ENCODE measurements around the gene TSNAX.

DNA sequence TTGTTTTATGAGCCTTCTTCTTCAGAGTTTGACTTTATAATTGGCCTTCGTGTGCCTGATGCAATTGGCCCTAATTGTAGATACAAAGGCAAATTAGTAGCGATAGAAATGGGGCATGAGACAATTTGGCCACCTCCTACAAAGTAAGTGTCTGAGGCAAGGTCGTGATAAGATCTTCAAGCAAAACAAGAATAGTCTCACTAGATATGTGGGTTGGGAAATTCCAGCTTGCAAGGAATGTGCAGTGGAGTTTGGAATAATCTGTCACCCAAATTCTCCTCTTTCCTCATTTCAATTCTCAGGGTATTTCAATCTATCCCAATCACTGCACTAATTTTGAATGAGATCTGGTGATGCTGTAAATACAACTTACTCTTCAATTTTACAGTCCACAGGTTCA lies 11.4 kb upstream of the TSNAX start:
- TF ChIP-seq POLR2A (IDR thresholded peaks at IDR 0.05) = no peak
- TF ChIP-seq, protein P1, sequence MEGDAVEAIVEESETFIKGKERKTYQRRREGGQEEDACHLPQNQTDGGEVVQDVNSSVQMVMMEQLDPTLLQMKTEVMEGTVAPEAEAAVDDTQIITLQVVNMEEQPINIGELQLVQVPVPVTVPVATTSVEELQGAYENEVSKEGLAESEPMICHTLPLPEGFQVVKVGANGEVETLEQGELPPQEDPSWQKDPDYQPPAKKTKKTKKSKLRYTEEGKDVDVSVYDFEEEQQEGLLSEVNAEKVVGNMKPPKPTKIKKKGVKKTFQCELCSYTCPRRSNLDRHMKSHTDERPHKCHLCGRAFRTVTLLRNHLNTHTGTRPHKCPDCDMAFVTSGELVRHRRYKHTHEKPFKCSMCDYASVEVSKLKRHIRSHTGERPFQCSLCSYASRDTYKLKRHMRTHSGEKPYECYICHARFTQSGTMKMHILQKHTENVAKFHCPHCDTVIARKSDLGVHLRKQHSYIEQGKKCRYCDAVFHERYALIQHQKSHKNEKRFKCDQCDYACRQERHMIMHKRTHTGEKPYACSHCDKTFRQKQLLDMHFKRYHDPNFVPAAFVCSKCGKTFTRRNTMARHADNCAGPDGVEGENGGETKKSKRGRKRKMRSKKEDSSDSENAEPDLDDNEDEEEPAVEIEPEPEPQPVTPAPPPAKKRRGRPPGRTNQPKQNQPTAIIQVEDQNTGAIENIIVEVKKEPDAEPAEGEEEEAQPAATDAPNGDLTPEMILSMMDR (IDR thresholded peaks at IDR 0.05) = no peak
